Measurements from ENCODE around the gene BCL2L11.

DNA sequence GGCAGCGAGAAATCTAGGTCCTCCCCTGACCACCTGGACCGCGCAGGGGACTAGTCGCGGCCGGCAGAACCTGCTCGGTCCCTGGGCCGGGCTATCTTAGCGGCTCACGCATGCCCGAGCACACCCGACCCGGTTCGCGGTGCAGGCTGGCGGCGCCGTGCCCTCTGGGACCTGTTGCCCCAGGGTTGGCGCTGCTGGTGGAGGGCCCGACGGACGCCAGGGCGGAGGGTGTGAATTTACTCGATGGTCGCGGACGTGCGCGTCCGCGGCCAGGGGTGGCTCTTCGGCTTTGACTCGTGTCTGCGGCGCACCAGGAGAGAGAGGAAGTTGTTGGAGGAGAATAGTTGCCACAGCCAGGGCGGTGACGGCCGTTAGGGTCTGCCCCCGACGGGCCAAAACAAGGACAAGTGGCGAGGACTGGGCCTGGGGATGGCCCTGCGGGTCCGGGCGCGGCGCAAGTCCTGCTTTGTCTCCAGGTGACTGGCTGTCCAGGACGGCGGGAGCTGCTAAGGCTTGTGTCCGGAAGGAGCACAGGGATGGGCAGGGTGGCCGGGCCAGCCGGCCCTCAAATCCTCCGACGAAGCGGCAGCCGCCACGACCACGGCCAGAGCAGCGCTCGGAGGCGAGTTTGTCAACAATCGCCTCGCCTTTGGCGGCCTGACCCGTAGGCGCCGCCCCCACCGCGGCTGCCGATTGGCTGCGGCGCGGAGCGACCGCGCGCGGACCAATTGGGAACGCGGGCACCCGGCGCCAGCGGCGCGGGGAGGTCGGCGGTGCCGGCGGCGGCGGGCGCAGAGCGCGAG lies 1.3 kb downstream of the BCL2L11 start:
- TF ChIP-seq, protein P1, sequence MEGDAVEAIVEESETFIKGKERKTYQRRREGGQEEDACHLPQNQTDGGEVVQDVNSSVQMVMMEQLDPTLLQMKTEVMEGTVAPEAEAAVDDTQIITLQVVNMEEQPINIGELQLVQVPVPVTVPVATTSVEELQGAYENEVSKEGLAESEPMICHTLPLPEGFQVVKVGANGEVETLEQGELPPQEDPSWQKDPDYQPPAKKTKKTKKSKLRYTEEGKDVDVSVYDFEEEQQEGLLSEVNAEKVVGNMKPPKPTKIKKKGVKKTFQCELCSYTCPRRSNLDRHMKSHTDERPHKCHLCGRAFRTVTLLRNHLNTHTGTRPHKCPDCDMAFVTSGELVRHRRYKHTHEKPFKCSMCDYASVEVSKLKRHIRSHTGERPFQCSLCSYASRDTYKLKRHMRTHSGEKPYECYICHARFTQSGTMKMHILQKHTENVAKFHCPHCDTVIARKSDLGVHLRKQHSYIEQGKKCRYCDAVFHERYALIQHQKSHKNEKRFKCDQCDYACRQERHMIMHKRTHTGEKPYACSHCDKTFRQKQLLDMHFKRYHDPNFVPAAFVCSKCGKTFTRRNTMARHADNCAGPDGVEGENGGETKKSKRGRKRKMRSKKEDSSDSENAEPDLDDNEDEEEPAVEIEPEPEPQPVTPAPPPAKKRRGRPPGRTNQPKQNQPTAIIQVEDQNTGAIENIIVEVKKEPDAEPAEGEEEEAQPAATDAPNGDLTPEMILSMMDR (IDR thresholded peaks at IDR 0.05; ENCODE audit: insufficient read depth, low read depth, low read length): no peak
- no peak for TF ChIP-seq EZH2 (IDR thresholded peaks at IDR 0.05; ENCODE audit: insufficient read depth, low read length)

Measured in astrocyte (in vitro differentiated cells and primary cell).